Astrocyte of the cerebellum (primary cell): ENCODE results near the gene PREX1.
A peak's percentile ranks its signal among the peaks of the same experiment; 100 is the strongest.

ENCODE experiments used
- DNase-seq: peaks from one replicate; pipeline ENCODE4 v3.0.0-alpha.2; 2011; ENCODE audit warnings: low read depth
- H3K4me3 ChIP-seq: 2 replicates; pipeline ENCODE4 v1.5.1; 2011; ENCODE audit warnings: mild to moderate bottlenecking, low read depth, low read length, moderate library complexity
- CTCF ChIP-seq: IDR thresholded peaks from 2 replicates; pipeline ENCODE4 v1.5.1; 2012; ENCODE audit warnings: low read length, low read depth, moderate library complexity, mild to moderate bottlenecking; ENCODE audit errors: missing control alignments
- in situ Hi-C: cut with HindIII; loops from 2 replicates; pipeline ENCODE4 v1.10.0; 2017; ENCODE audit warnings: low sequenced_read_pairs

Gene PREX1

GRCh38 chr20:48658505-48658904, 169.3 kb downstream of the PREX1 start:
- in situ Hi-C loops: loop anchor here (25.0 kb wide), 1 partner anchor 254 kb away; the partner anchor contains the start of gene ARFGEF2
- DNase-seq: no peak
- no peak overlapping the region for H3K4me3 ChIP-seq
- no peak for TF ChIP-seq CTCF

GRCh38 chr20:48658198-48658476, 169.7 kb downstream of the PREX1 start:
- H3K4me3 ChIP-seq: no peak overlapping the region
- no peak for TF ChIP-seq CTCF
- in situ Hi-C loops: loop anchor here (25.0 kb wide), 1 partner anchor 254 kb away; the partner anchor contains the start of gene ARFGEF2
- no peak for DNase-seq

GRCh38 chr20:48657426-48658197, 170.2 kb downstream of the PREX1 start:
- in situ Hi-C loops: loop anchor here (25.0 kb wide), 1 partner anchor 255 kb away; the partner anchor contains the start of gene ARFGEF2
- peak; percentile 88 for TF ChIP-seq CTCF
- peak; percentile 57 for DNase-seq
- H3K4me3 ChIP-seq: no peak overlapping the region

DNA sequence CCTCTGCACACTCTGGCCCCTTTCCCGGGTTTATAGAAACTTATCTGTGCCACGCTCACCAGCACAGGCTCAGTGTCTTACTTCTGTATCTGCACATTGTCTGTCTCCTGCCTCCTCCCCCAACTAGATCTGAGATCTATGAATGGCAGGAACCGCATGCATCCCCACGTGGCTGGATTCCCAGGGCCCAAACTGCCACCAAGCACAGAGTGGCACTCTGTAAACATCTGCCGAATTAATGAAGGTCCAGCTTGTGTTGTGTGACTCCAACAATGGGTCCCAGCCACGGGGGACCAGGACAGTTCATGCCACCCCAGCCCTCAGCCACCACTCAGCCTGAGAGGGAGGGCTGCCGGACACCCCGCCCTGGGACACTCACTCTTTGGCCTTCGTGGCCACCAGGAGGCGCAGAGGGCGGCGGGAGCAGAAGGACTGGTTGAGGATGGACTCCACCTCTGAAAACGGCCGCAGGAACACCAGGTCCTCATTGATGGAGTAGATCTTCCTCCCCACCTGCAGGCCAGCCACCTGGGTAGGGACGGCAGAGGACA, 171.1 kb downstream of the PREX1 start:
- in situ Hi-C loops: loop anchor here (25.0 kb wide), 1 partner anchor 256 kb away; the partner anchor contains the start of gene ARFGEF2
- no peak for DNase-seq
- TF ChIP-seq CTCF: no peak
- no peak overlapping the region for H3K4me3 ChIP-seq

GRCh38 chr20:48656137-48656536, 171.7 kb downstream of the PREX1 start:
- in situ Hi-C loops: loop anchor here (25.0 kb wide), 1 partner anchor 256 kb away; the partner anchor contains the start of gene ARFGEF2
- no peak for DNase-seq
- H3K4me3 ChIP-seq: no peak overlapping the region
- no peak for TF ChIP-seq CTCF

GRCh38 chr20:48653706-48654051, 174.1 kb downstream of the PREX1 start:
- DNase-seq: no peak
- H3K4me3 ChIP-seq: no peak overlapping the region
- no peak for TF ChIP-seq CTCF
- in situ Hi-C loops: loop anchor here (25.0 kb wide), 1 partner anchor 259 kb away; the partner anchor contains the start of gene ARFGEF2
